ENCODE results near the gene SPAG9.
A peak's percentile ranks its signal among the peaks of the same experiment; 100 is the strongest.

Gene SPAG9

GRCh38 chr17:50924800-50925199 lies 195.9 kb downstream of the SPAG9 start:
- H3K9me3 ChIP-seq (replicated peaks; ENCODE audit: insufficient read depth, low read length) = no peaks in the 10 kb centered on the region
- H3F3A ChIP-seq (ENCODE audit: insufficient read depth, low read length) = peaks cover 6% of the 10 kb centered on the region; the same call in 1 of the 2 replicates
- H3K36me3 ChIP-seq (replicated peaks; ENCODE audit: insufficient read depth, low read length) = no peaks in the 10 kb centered on the region
- TF ChIP-seq EZH2phosphoT487 (IDR thresholded peaks at IDR 0.05; ENCODE audit: low read length) (no peak), CTCF (IDR thresholded peaks at IDR 0.05; ENCODE audit: low read length) (no peak), EZH2 (optimal IDR thresholded peaks at IDR 0.05; ENCODE audit: low read depth, low read length) (no peak)
- H4K20me1 ChIP-seq (ENCODE audit: insufficient read depth, low read length) = no peaks in the 10 kb centered on the region
- H3K9me2 ChIP-seq (replicated peaks; ENCODE audit: insufficient read depth, low read length) = no peaks in the 10 kb centered on the region
- H3K79me2 ChIP-seq (ENCODE audit: low read length) = no peaks in the 10 kb centered on the region
- H2AFZ ChIP-seq (ENCODE audit: low read length) = no peak overlapping the region
- peaks cover 20% of the 10 kb centered on the region for H3K4me1 ChIP-seq (ENCODE audit: low read length)
- no peak overlapping the region for H3K4me3 ChIP-seq (ENCODE audit: low read length)
- H3K27ac ChIP-seq (ENCODE audit: low read length) = peak overlapping the region; percentile 27; the same call in 1 of the 2 replicates
- no peak for DNase-seq
- H3K27me3 ChIP-seq (replicated peaks; ENCODE audit: insufficient read depth, low read length) = no peaks in the 10 kb centered on the region
- no peak overlapping the region for H3K9ac ChIP-seq (ENCODE audit: low read length)
- no peak overlapping the region for H3K4me2 ChIP-seq (ENCODE audit: low read depth, low read length)

GRCh38 chr17:50924300-50924699 lies 196.4 kb downstream of the SPAG9 start:
- Histone ChIP-seq H4K20me1 (ENCODE audit: insufficient read depth, low read length) (no peaks in the 10 kb centered on the region), H3K27ac (ENCODE audit: low read length) (no peak overlapping the region), H3K4me2 (ENCODE audit: low read depth, low read length) (no peak overlapping the region), H2AFZ (ENCODE audit: low read length) (no peak overlapping the region), H3K9me2 (replicated peaks; ENCODE audit: insufficient read depth, low read length) (no peaks in the 10 kb centered on the region), H3K36me3 (replicated peaks; ENCODE audit: insufficient read depth, low read length) (no peaks in the 10 kb centered on the region), H3K9me3 (replicated peaks; ENCODE audit: insufficient read depth, low read length) (no peaks in the 10 kb centered on the region), H3K4me3 (ENCODE audit: low read length) (no peak overlapping the region), H3K79me2 (ENCODE audit: low read length) (no peaks in the 10 kb centered on the region), H3K9ac (ENCODE audit: low read length) (no peak overlapping the region), H3F3A (ENCODE audit: insufficient read depth, low read length) (peaks cover 6% of the 10 kb centered on the region; the same call in 1 of the 2 replicates), H3K27me3 (replicated peaks; ENCODE audit: insufficient read depth, low read length) (no peaks in the 10 kb centered on the region), H3K4me1 (ENCODE audit: low read length) (peaks cover 22% of the 10 kb centered on the region)
- no peak for TF ChIP-seq CTCF (IDR thresholded peaks at IDR 0.05; ENCODE audit: low read length)
- no peak for TF ChIP-seq EZH2phosphoT487 (IDR thresholded peaks at IDR 0.05; ENCODE audit: low read length)
- no peak for TF ChIP-seq EZH2 (optimal IDR thresholded peaks at IDR 0.05; ENCODE audit: low read depth, low read length)
- DNase-seq = no peak

GRCh38 chr17:50923611-50924010 lies 197.1 kb downstream of the SPAG9 start:
- Histone ChIP-seq H3K27me3 (replicated peaks; ENCODE audit: insufficient read depth, low read length) (no peaks in the 10 kb centered on the region), H3K27ac (ENCODE audit: low read length) (no peak overlapping the region), H4K20me1 (ENCODE audit: insufficient read depth, low read length) (no peaks in the 10 kb centered on the region), H3K36me3 (replicated peaks; ENCODE audit: insufficient read depth, low read length) (no peaks in the 10 kb centered on the region), H3K79me2 (ENCODE audit: low read length) (no peaks in the 10 kb centered on the region), H3K9me2 (replicated peaks; ENCODE audit: insufficient read depth, low read length) (no peaks in the 10 kb centered on the region), H3K9me3 (replicated peaks; ENCODE audit: insufficient read depth, low read length) (no peaks in the 10 kb centered on the region), H3K4me1 (ENCODE audit: low read length) (peaks cover 27% of the 10 kb centered on the region), H3K9ac (ENCODE audit: low read length) (no peak overlapping the region), H3F3A (ENCODE audit: insufficient read depth, low read length) (peaks cover 6% of the 10 kb centered on the region; the same call in 1 of the 2 replicates), H2AFZ (ENCODE audit: low read length) (no peak overlapping the region), H3K4me3 (ENCODE audit: low read length) (no peak overlapping the region), H3K4me2 (ENCODE audit: low read depth, low read length) (no peak overlapping the region)
- DNase-seq = no peak
- TF ChIP-seq CTCF (IDR thresholded peaks at IDR 0.05; ENCODE audit: low read length) = no peak
- no peak for TF ChIP-seq EZH2phosphoT487 (IDR thresholded peaks at IDR 0.05; ENCODE audit: low read length)
- TF ChIP-seq EZH2 (optimal IDR thresholded peaks at IDR 0.05; ENCODE audit: low read depth, low read length) = no peak

All from MM.1S (cell line).